ENCODE data around the gene DNAH11. TPM values are rescaled to one million over a fixed set of nuclear protein-coding genes. Genes with fewer than 3 reads are reported as not detected.

Gene DNAH11
- total and polyA plus RNA-seq, 4 donors = 0.05 to 0.50 (median 0.11) TPM

GRCh38 chr7:21902240-21902639, 359.4 kb downstream of the DNAH11 start:
- H3K36me3 ChIP-seq (ENCODE audit: control insufficient read depth in 4 of 4, insufficient read depth in 3 of 4, low read depth in 1 of 4, low read length in 3 of 4) = peaks cover 6 to 40% (median 23%) of the 10 kb centered on the region in 4 donors
- no peak for DNase-seq (ENCODE audit: low spot score)
- H3K9ac ChIP-seq (ENCODE audit: low read depth in 1 of 2, low read length in 2 of 2) = no peak overlapping the region
- H3K27ac ChIP-seq (ENCODE audit: low read depth in 1 of 2, low read length in 2 of 2) = no peak overlapping the region
- H3K4me1 ChIP-seq (ENCODE audit: control insufficient read depth in 4 of 4, insufficient read depth in 4 of 4, low read length in 3 of 4) = no peaks in the 10 kb centered on the region
- TF ChIP-seq EGR1 (IDR thresholded peaks at IDR 0.05; ENCODE audit: low read depth in 2 of 2) (no peak), YY1 (IDR thresholded peaks at IDR 0.05) (no peak), RAD21 (IDR thresholded peaks at IDR 0.05) (no peak), SP1 (IDR thresholded peaks at IDR 0.05) (no peak), ZBTB33 (IDR thresholded peaks at IDR 0.05) (no peak), HNF4G (IDR thresholded peaks at IDR 0.05) (no peak), GABPA (IDR thresholded peaks at IDR 0.05 in 1 of 2, conservative IDR thresholded peaks at IDR 0.05 in 1 of 2) (no peak), HNF4A (conservative IDR thresholded peaks at IDR 0.05) (no peak), MAX (IDR thresholded peaks at IDR 0.05) (no peak), FOXA1 (IDR thresholded peaks at IDR 0.05) (no peak)
- H3K27me3 ChIP-seq (ENCODE audit: control insufficient read depth in 4 of 4, insufficient read depth in 4 of 4, low read length in 3 of 4) = no peaks in the 10 kb centered on the region
- no peak overlapping the region for H3K4me3 ChIP-seq (ENCODE audit: low read depth in 1 of 3, low read length in 3 of 3)
- WGBS = 94% methylated on average over 5 of the region's 5 CpGs
- no peaks in the 10 kb centered on the region for H3K9me3 ChIP-seq (ENCODE audit: control insufficient read depth in 4 of 4, low read length in 3 of 4)

GRCh38 chr7:21903020-21903786, 360.4 kb downstream of the DNAH11 start:
- DNase-seq (ENCODE audit: low spot score) = no peak
- Histone ChIP-seq H3K9ac (ENCODE audit: low read depth in 1 of 2, low read length in 2 of 2) (no peak overlapping the region), H3K36me3 (ENCODE audit: control insufficient read depth in 4 of 4, insufficient read depth in 3 of 4, low read depth in 1 of 4, low read length in 3 of 4) (peaks cover 8 to 45% (median 25%) of the 10 kb centered on the region in 4 donors), H3K27me3 (ENCODE audit: control insufficient read depth in 4 of 4, insufficient read depth in 4 of 4, low read length in 3 of 4) (no peaks in the 10 kb centered on the region), H3K27ac (ENCODE audit: low read depth in 1 of 2, low read length in 2 of 2) (no peak overlapping the region), H3K4me3 (ENCODE audit: low read depth in 1 of 3, low read length in 3 of 3) (no peak overlapping the region), H3K4me1 (ENCODE audit: control insufficient read depth in 4 of 4, insufficient read depth in 4 of 4, low read length in 3 of 4) (no peaks in the 10 kb centered on the region), H3K9me3 (ENCODE audit: control insufficient read depth in 4 of 4, low read length in 3 of 4) (no peaks in the 10 kb centered on the region)
- TF ChIP-seq MAX (IDR thresholded peaks at IDR 0.05) (no peak), SP1 (IDR thresholded peaks at IDR 0.05) (no peak), NR2F2 (IDR thresholded peaks at IDR 0.05) (no peak), FOXA2 (IDR thresholded peaks at IDR 0.05) (no peak), CTCF (IDR thresholded peaks at IDR 0.05; ENCODE audit: low read depth, low read length, missing input control) (no peak), RXRA (IDR thresholded peaks at IDR 0.05) (no peak), YY1 (IDR thresholded peaks at IDR 0.05) (no peak), GABPA (IDR thresholded peaks at IDR 0.05 in 1 of 2, conservative IDR thresholded peaks at IDR 0.05 in 1 of 2) (no peak), HNF4G (IDR thresholded peaks at IDR 0.05) (no peak), FOXA1 (IDR thresholded peaks at IDR 0.05) (no peak), REST (IDR thresholded peaks at IDR 0.05) (no peak), ATF3 (IDR thresholded peaks at IDR 0.05) (no peak), RAD21 (IDR thresholded peaks at IDR 0.05) (no peak), HNF4A (conservative IDR thresholded peaks at IDR 0.05) (no peak), ZBTB33 (IDR thresholded peaks at IDR 0.05) (no peak), TAF1 (conservative IDR thresholded peaks at IDR 0.05) (no peak)
- WGBS = 95% methylated on average over 14 of the region's 14 CpGs

Measured in liver (tissue), 9 donors.